GM10266 (cell line): ENCODE results near the gene LYPD1.

Experiments
- DNase-seq: peaks from one replicate; pipeline ENCODE4 v3.0.0; 2012; ENCODE audit errors: extremely low spot score
- CTCF ChIP-seq: IDR thresholded peaks from 2 replicates; pipeline ENCODE4 v1.5.1; 2012; ENCODE audit warnings: mild to moderate bottlenecking, low read depth; ENCODE audit not compliant: control insufficient read depth, insufficient read depth; ENCODE audit errors: missing control alignments

LYPD1 gene

GRCh38 chr2:132677661-132678060, 7.7 kb upstream of the LYPD1 start:
- no peak for TF ChIP-seq CTCF
- DNase-seq = no peak

GRCh38 chr2:132676999-132677398, 7.0 kb upstream of the LYPD1 start:
- TF ChIP-seq CTCF = no peak
- DNase-seq = no peak

- no peak for DNase-seq
- TF ChIP-seq CTCF = no peak
Observed at GRCh38 chr2:132671151-132671835, 1.3 kb upstream of the LYPD1 start.

- TF ChIP-seq CTCF = no peak
- DNase-seq = no peak
Observed at GRCh38 chr2:132670496-132671150, 618 bp upstream of the LYPD1 start.

GRCh38 chr2:132668987-132669907, 758 bp downstream of the LYPD1 start:
- no peak for DNase-seq
- no peak for TF ChIP-seq CTCF

- no peak for DNase-seq
- no peak for TF ChIP-seq CTCF
Observed at GRCh38 chr2:132668189-132668823, 1.7 kb downstream of the LYPD1 start.
